SK-MEL-5 (cell line): ENCODE results near the gene RPS18. TPM values are rescaled to one million over a fixed set of nuclear protein-coding genes. Genes with fewer than 3 reads are reported as not detected.
"Not testable (repeated sequence)": the region's sequence is repeated elsewhere in the genome, so short reads cannot be mapped to it uniquely, and the experiment has no call there.

Experiments used
- DNase-seq: peaks from one replicate; pipeline ENCODE4 v3.0.0-alpha.2; 2016; ENCODE audit warnings: low read depth, low spot score
- in situ Hi-C: cut with HindIII; loops from 2 replicates; pipeline ENCODE4 v1.10.0; 2016; ENCODE audit warnings: low sequenced_read_pairs, high pct_unique_total_duplicates, low pct_unique_long_range_greater_than_20kb
- total RNA-seq: library from RNA; depleted of rRNA; stranded (reverse); fragments of >200 nt; shearing (Covaris generic); gene quantifications from 2 replicates; pipeline ENCODE4 v1.2.3, GENCODE V29; 2014

The RPS18 gene
- total RNA-seq, 1 experiment from 2014 or later, result 4,185 TPM

- DNase-seq, in situ Hi-C loops: not testable (repeated sequence)
Observed at GRCh38 chr6:33285214-33285613, 13.3 kb downstream of the RPS18 start.

GRCh38 chr6:33286946-33287914, 15.4 kb downstream of the RPS18 start:
- DNase-seq, result peak; percentile 57
- in situ Hi-C loops, result no loop called here

DNA sequence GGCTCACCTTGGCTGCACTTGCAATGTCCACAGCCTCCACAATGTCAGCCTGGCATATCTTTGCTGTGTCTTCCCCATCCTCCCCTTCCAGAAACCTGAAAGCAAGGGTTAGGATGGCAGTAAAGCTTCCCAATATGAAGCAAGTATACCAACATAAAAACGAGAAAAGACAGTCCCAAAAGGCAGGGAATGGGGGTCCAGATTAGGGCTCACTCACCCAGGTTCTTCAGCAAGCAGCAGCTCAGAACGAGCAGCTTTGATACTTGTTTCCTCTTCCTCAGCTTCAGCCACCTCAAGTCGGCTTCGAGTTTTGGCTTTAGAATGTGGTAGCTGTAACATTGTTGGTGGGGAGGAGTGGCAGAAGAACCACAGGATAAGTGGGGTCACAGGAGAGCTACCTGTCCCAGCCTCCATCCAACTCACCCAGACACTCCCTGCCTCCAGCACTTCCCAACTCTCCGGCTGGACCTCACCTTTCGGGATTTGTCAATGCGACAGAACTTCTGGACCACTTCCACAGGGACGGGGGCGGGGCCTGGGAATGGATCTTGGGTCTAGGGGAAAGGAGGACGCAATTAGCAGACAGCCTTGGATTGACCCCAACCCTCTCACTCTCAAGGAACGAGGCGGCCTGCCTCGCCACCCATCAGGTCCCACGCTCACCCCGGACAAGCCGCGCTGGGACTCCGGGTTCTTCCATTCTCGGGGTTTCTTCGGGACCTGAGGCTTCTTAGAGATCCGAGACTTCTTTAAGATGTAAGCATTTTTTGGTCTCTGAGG, 16.5 kb downstream of the RPS18 start:
- in situ Hi-C loops, result no loop called here
- DNase-seq, result no peak

GRCh38 chr6:33288921-33289783, 17.3 kb downstream of the RPS18 start, which contains the start of the genes PFDN6 and WDR46:
TSS of gene PFDN6 (plus strand) at chr6:33289601. CDS start at chr6:33289857, 256 bp downstream.
TSS of gene WDR46 (minus strand) at chr6:33289239. CDS start at chr6:33289170, 69 bp downstream.
- in situ Hi-C loops, result no loop called here
- DNase-seq, result peak; percentile 92

GRCh38 chr6:33289784-33290315, 18.0 kb downstream of the RPS18 start:
- in situ Hi-C loops, result no loop called here

GRCh38 chr6:33290459-33290858, 18.6 kb downstream of the RPS18 start:
- DNase-seq, result no peak
- in situ Hi-C loops, result no loop called here

More at GRCh38 chr6:33289784-33290315, 18.0 kb downstream of the RPS18 start:
- no peak for DNase-seq

GRCh38 chr6:33292996-33293682, 21.3 kb downstream of the RPS18 start:
- in situ Hi-C loops, result no loop called here
- DNase-seq, result no peak

DNA sequence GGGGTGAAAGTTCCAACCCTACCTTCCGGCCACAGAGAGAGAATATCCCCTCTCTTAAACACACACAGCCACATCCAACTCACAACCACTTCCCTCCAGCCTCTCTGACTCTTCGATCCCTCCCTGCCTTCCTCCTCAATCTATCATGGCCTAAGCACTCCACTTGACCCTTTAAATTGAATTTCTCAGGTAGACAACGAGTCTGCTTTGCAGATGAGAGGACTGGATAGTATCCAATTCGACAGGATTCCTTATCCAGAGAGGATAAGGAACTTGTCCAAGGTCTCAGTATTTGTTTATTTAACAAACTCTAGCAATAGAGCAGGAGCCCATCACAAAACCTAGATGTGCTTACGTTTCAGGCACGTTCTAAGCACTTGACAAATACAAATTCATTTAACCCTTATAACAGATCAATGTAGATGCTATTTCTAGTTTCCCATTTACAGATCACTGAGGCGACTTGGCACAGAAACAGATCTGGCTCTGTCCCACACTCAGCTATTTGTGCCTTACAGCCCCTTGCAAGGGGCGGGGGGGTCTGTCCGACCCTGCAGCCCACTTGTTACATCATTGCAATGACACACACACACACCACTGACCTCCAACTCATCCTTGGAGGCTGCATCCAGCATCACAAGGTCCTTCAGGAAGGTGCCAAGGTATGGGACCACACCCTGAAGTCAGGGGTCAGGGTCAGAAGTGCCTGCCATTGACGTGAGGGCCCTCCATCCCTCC, 22.4 kb downstream of the RPS18 start:
- DNase-seq, result no peak
- in situ Hi-C loops, result no loop called here

GRCh38 chr6:33295621-33296369, 23.9 kb downstream of the RPS18 start:
- in situ Hi-C loops, result no loop called here
- no peak for DNase-seq

GRCh38 chr6:33296797-33297405, 25.0 kb downstream of the RPS18 start:
- DNase-seq, result no peak
- in situ Hi-C loops, result no loop called here

GRCh38 chr6:33297406-33297955, 25.6 kb downstream of the RPS18 start:
- DNase-seq, result no peak
- in situ Hi-C loops, result no loop called here

GRCh38 chr6:33297956-33298772, 26.3 kb downstream of the RPS18 start:
- in situ Hi-C loops, result no loop called here
- DNase-seq, result peak; percentile 80

- DNase-seq, result no peak
Observed at GRCh38 chr6:33298773-33299236, 26.9 kb downstream of the RPS18 start, which contains the start of gene RGL2. TSS of gene RGL2 (minus strand) at chr6:33298942. CDS start at chr6:33298610, 332 bp downstream.

More at GRCh38 chr6:33298773-33299236, 26.9 kb downstream of the RPS18 start, which contains the start of gene RGL2:
- in situ Hi-C loops, result no loop called here
